Progenitor cell of endocrine pancreas (in vitro differentiated cells): ENCODE measurements around the gene JAG1. TPM values are rescaled to one million over a fixed set of nuclear protein-coding genes. Genes with fewer than 3 reads are reported as not detected.

ENCODE experiments used
- DNase-seq: peaks from one replicate; pipeline ENCODE4 v3.0.0; 2021; ENCODE audit warnings: low spot score; ENCODE audit not compliant: unreplicated experiment
- H3K27ac Mint-ChIP-seq: 2 replicates; pipeline ENCODE4 v1.8.0; 2021; ENCODE audit warnings: mild to moderate bottlenecking, moderate library complexity, mixed read lengths
- H3K27me3 Mint-ChIP-seq: 2 replicates; pipeline ENCODE4 v1.8.0; 2021; ENCODE audit warnings: mixed read lengths
- H3K36me3 Mint-ChIP-seq: 2 replicates; pipeline ENCODE4 v1.8.0; 2022; ENCODE audit warnings: mixed read lengths; ENCODE audit not compliant: insufficient read depth
- H3K4me1 Mint-ChIP-seq: 2 replicates; pipeline ENCODE4 v1.8.0; 2021; ENCODE audit warnings: low read depth, mixed read lengths
- H3K4me3 Mint-ChIP-seq: 2 replicates; pipeline ENCODE4 v1.8.0; 2021; ENCODE audit warnings: low read depth, mild to moderate bottlenecking, moderate library complexity, mixed read lengths
- H3K9me3 Mint-ChIP-seq: 2 replicates; pipeline ENCODE4 v1.8.0; 2021; ENCODE audit warnings: low read depth, mixed read lengths
- CTCF ChIP-seq: fragments of 200-600 bp; sonication (generic); IDR thresholded peaks from one replicate; pipeline ENCODE4 v1.5.0; 2021; ENCODE audit warnings: antibody characterized with exemption, mild to moderate bottlenecking; ENCODE audit not compliant: unreplicated experiment
- total RNA-seq: library from RNA; stranded (reverse); gene quantifications from 2 replicates; pipeline ENCODE4 v1.2.1, GENCODE V29; 2021

Gene JAG1
- total RNA-seq, 1 donor from 2014 or later = 277 TPM

- no peak for DNase-seq
- Mint-ChIP-seq H3K36me3 (peaks cover 70% of the 10 kb centered on the region), H3K27ac (peak overlapping the region; percentile 86), H3K4me1 (peaks cover 65% of the 10 kb centered on the region), H3K9me3 (no peaks in the 10 kb centered on the region), H3K27me3 (no peaks in the 10 kb centered on the region), H3K4me3 (peak overlapping the region; percentile 51)
- no peak for TF ChIP-seq CTCF
Measured at GRCh38 chr20:10655720-10656669, 17.8 kb downstream of the JAG1 start.

- Mint-ChIP-seq H3K27me3 (no peaks in the 10 kb centered on the region), H3K9me3 (no peaks in the 10 kb centered on the region), H3K4me1 (peaks cover 56% of the 10 kb centered on the region), H3K4me3 (peak overlapping the region; percentile 25), H3K36me3 (peaks cover 67% of the 10 kb centered on the region), H3K27ac (peak overlapping the region; percentile 86)
- no peak for DNase-seq
- TF ChIP-seq CTCF = no peak
Measured at GRCh38 chr20:10654630-10655029, 19.2 kb downstream of the JAG1 start.

- peaks cover 58% of the 10 kb centered on the region for H3K4me1 Mint-ChIP-seq
- H3K27me3 Mint-ChIP-seq = no peaks in the 10 kb centered on the region
- TF ChIP-seq CTCF = no peak
- H3K36me3 Mint-ChIP-seq = peaks cover 68% of the 10 kb centered on the region
- H3K9me3 Mint-ChIP-seq = no peaks in the 10 kb centered on the region
- peak overlapping the region; percentile 86 for H3K27ac Mint-ChIP-seq
- DNase-seq = no peak
- H3K4me3 Mint-ChIP-seq = peak overlapping the region; percentile 25
Measured at GRCh38 chr20:10654250-10654610, 19.6 kb downstream of the JAG1 start.

- Mint-ChIP-seq H3K36me3 (peaks cover 65% of the 10 kb centered on the region), H3K27ac (no peak overlapping the region), H3K9me3 (no peaks in the 10 kb centered on the region), H3K27me3 (no peaks in the 10 kb centered on the region), H3K4me1 (peaks cover 56% of the 10 kb centered on the region), H3K4me3 (no peak overlapping the region)
- DNase-seq = no peak
- no peak for TF ChIP-seq CTCF
Measured at GRCh38 chr20:10653599-10654249, 20.1 kb downstream of the JAG1 start.

- no peak for DNase-seq
- TF ChIP-seq CTCF = no peak
- Mint-ChIP-seq H3K4me3 (no peak overlapping the region), H3K36me3 (peaks cover 63% of the 10 kb centered on the region), H3K27ac (peak overlapping the region; percentile 88), H3K9me3 (no peaks in the 10 kb centered on the region), H3K27me3 (no peaks in the 10 kb centered on the region), H3K4me1 (peaks cover 52% of the 10 kb centered on the region)
Measured at GRCh38 chr20:10652660-10653261, 21.0 kb downstream of the JAG1 start.
